Endothelial cell (in vitro differentiated cells): ENCODE measurements around the gene TENM4. TPM values are rescaled to one million over a fixed set of nuclear protein-coding genes. Genes with fewer than 3 reads are reported as not detected.

Experiments
- DNase-seq: peaks from one replicate; pipeline ENCODE4 v3.0.0; 2021; ENCODE audit warnings: low spot score
- H3K27ac Mint-ChIP-seq: one replicate; pipeline ENCODE4 v1.8.0; 2021; ENCODE audit warnings: mixed read lengths, inconsistent platforms; ENCODE audit not compliant: unreplicated experiment
- H3K27me3 Mint-ChIP-seq: one replicate; pipeline ENCODE4 v1.8.0; 2021; ENCODE audit warnings: mild to moderate bottlenecking, moderate library complexity, mixed read lengths, inconsistent platforms; ENCODE audit not compliant: unreplicated experiment
- H3K36me3 Mint-ChIP-seq: one replicate; pipeline ENCODE4 v1.8.0; 2021; ENCODE audit warnings: mild to moderate bottlenecking, low read depth, mixed read lengths, inconsistent platforms; ENCODE audit not compliant: unreplicated experiment
- H3K4me1 Mint-ChIP-seq: one replicate; pipeline ENCODE4 v1.8.0; 2021; ENCODE audit warnings: mild to moderate bottlenecking, mixed read lengths, inconsistent platforms; ENCODE audit not compliant: unreplicated experiment
- H3K4me3 Mint-ChIP-seq: one replicate; pipeline ENCODE4 v1.8.0; 2021; ENCODE audit warnings: mild to moderate bottlenecking, mixed read lengths, inconsistent platforms; ENCODE audit not compliant: unreplicated experiment
- H3K9me3 Mint-ChIP-seq: one replicate; pipeline ENCODE4 v1.8.0; 2021; ENCODE audit warnings: mixed read lengths, inconsistent platforms; ENCODE audit not compliant: unreplicated experiment
- CTCF ChIP-seq: fragments of 200-600 bp; sonication (generic); IDR thresholded peaks from one replicate; pipeline ENCODE4 v1.5.0; 2021; ENCODE audit warnings: antibody characterized with exemption; ENCODE audit not compliant: unreplicated experiment
- total RNA-seq: library from RNA; stranded (reverse); fragmentation: NEBNext Ultra II Directional; extraction: Animal tissue kit (Norgen Biotek cat#: 25700); gene quantifications from one replicate; pipeline ENCODE4 v1.2.1, GENCODE V29; 2021; ENCODE audit not compliant: unreplicated experiment

TENM4 gene
- total RNA-seq, 1 donor from 2014 or later = 1.8 TPM

GRCh38 chr11:79013509-79013908, 427.3 kb downstream of the TENM4 start:
- Mint-ChIP-seq H3K27ac (no peak overlapping the region), H3K4me1 (peaks cover 14% of the 10 kb centered on the region), H3K4me3 (no peak overlapping the region), H3K36me3 (peaks cover 4% of the 10 kb centered on the region), H3K27me3 (peaks cover 3% of the 10 kb centered on the region), H3K9me3 (no peaks in the 10 kb centered on the region)
- DNase-seq = no peak
- TF ChIP-seq CTCF = no peak

GRCh38 chr11:79011357-79011756, 429.5 kb downstream of the TENM4 start:
- H3K36me3 Mint-ChIP-seq = peaks cover 4% of the 10 kb centered on the region
- H3K4me3 Mint-ChIP-seq = no peak overlapping the region
- DNase-seq = no peak
- no peaks in the 10 kb centered on the region for H3K9me3 Mint-ChIP-seq
- peaks cover 3% of the 10 kb centered on the region for H3K27me3 Mint-ChIP-seq
- H3K27ac Mint-ChIP-seq = no peak overlapping the region
- H3K4me1 Mint-ChIP-seq = peaks cover 11% of the 10 kb centered on the region
- no peak for TF ChIP-seq CTCF

GRCh38 chr11:79007771-79008402, 432.9 kb downstream of the TENM4 start:
- Mint-ChIP-seq H3K4me3 (no peak overlapping the region), H3K9me3 (no peaks in the 10 kb centered on the region)
- no peak for DNase-seq

GRCh38 chr11:79006854-79007253, 434.0 kb downstream of the TENM4 start:
- no peak overlapping the region for H3K4me3 Mint-ChIP-seq
- no peak overlapping the region for H3K27ac Mint-ChIP-seq
- no peak for DNase-seq
- H3K9me3 Mint-ChIP-seq = no peaks in the 10 kb centered on the region
- H3K27me3 Mint-ChIP-seq = peaks cover 3% of the 10 kb centered on the region
- TF ChIP-seq CTCF = no peak
- peaks cover 4% of the 10 kb centered on the region for H3K36me3 Mint-ChIP-seq
- no peaks in the 10 kb centered on the region for H3K4me1 Mint-ChIP-seq

More at GRCh38 chr11:79007771-79008402, 432.9 kb downstream of the TENM4 start:
- peaks cover under 1% of the 10 kb centered on the region for H3K4me1 Mint-ChIP-seq
- H3K36me3 Mint-ChIP-seq = peaks cover 4% of the 10 kb centered on the region
- H3K27me3 Mint-ChIP-seq = peaks cover 3% of the 10 kb centered on the region
- no peak for TF ChIP-seq CTCF
- H3K27ac Mint-ChIP-seq = no peak overlapping the region

- Mint-ChIP-seq H3K27ac (no peak overlapping the region), H3K4me3 (no peak overlapping the region), H3K4me1 (no peaks in the 10 kb centered on the region), H3K9me3 (no peaks in the 10 kb centered on the region), H3K36me3 (no peaks in the 10 kb centered on the region), H3K27me3 (no peaks in the 10 kb centered on the region)
- TF ChIP-seq CTCF = no peak
- DNase-seq = no peak
Observed at GRCh38 chr11:78996007-78996406, 444.8 kb downstream of the TENM4 start.
